ENCODE results near the gene LHX4. TPM values are rescaled to one million over a fixed set of nuclear protein-coding genes. Genes with fewer than 3 reads are reported as not detected.
"Not testable (repeated sequence)": the region's sequence is repeated elsewhere in the genome, so short reads cannot be mapped to it uniquely, and the experiment has no call there.

LHX4 gene
- total RNA-seq, 4 donors from 2014 or later = 0.48 to 1.2 TPM; not detected in 2

GRCh38 chr1:180201451-180202200, 28.4 kb upstream of the LHX4 start:
- no peak for TF ChIP-seq CTCF (IDR thresholded peaks at IDR 0.05)
- no peak for TF ChIP-seq POLR2AphosphoS5 (IDR thresholded peaks at IDR 0.05)
- TF ChIP-seq POLR2A (IDR thresholded peaks at IDR 0.05) = no peak
- no peak for TF ChIP-seq EP300 (IDR thresholded peaks at IDR 0.05; ENCODE audit: low read depth)
- intact Hi-C loops (cut with DNase I; ENCODE audit: low total_unique reads) = no loop called here
- H3K27ac ChIP-seq = no peak overlapping the region
- H3K4me1 ChIP-seq = no peaks in the 10 kb centered on the region
- in situ Hi-C loops (cut with MboI; ENCODE audit: low pct_ligation_motif_present in 1 of 4, low pct_unique_long_range_greater_than_20kb in 1 of 4, low sequenced_read_pairs in 3 of 4) = no loop called here
- no peak for DNase-seq
- H3K27me3 ChIP-seq = no peaks in the 10 kb centered on the region
- peaks cover 0 to under 1% (median 0%) of the 10 kb centered on the region in 4 donors for H3K36me3 ChIP-seq
- H3K9me3 ChIP-seq = no peaks in the 10 kb centered on the region
- 93% methylated on average over 7 of the region's 7 CpGs; no CpG with 5 or more reads in 1 of the 2 donors for WGBS, 2 donors (ENCODE audit: low coverage in 1 of 2)
- no peak overlapping the region for H3K4me3 ChIP-seq

DNA sequence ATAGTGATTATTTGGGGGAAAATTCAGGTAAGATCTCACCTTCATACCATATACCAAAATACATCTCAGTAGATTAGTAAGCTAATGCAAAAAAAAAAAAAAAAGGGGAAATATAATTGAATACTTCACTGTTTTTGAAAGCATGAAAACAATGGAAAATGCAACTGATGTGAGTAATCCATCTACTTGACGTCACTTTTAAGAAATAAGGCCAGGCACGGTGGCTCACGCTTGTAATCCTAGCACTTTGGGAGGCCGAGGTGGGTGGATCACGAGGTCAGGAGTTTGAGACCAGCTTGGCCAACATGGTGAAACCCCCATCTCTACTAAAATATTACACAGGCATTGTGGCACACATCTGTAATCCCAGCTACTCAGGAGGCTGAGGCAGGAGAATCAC, 27.5 kb upstream of the LHX4 start:
- DNase-seq; in situ Hi-C loops (cut with MboI; ENCODE audit: low pct_ligation_motif_present in 1 of 4, low pct_unique_long_range_greater_than_20kb in 1 of 4, low sequenced_read_pairs in 3 of 4); intact Hi-C loops (cut with DNase I; ENCODE audit: low total_unique reads); H3K27me3 ChIP-seq; H3K9me3 ChIP-seq; H3K4me1 ChIP-seq; H3K27ac ChIP-seq; H3K36me3 ChIP-seq; H3K4me3 ChIP-seq: not testable (repeated sequence)
- 81 to 89% methylated on average over 3 to 5 of the region's 5 CpGs for WGBS, 2 donors (ENCODE audit: low coverage in 1 of 2)

DNA sequence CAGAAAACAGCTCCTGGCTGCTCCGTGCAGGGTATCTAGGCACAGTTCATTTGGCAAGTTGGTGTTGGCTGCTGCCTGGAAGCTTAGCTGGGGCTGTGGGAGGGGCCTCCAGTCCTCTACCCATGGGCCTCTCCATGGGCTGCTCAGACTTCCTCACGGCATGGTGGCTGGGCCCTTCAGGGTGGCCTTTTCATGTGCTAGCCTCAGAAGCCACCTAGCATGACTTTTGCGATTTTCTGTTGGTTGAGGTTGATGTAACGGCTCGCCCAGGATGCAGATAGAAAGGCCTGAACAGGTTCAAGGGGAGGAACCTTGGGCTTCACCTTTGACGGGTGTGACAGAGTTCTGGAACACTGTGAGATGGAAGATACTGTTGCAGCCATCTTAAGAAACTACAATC, 25.8 kb upstream of the LHX4 start:
- no peak for TF ChIP-seq POLR2AphosphoS5 (IDR thresholded peaks at IDR 0.05)
- TF ChIP-seq CTCF (IDR thresholded peaks at IDR 0.05) = no peak
- TF ChIP-seq EP300 (IDR thresholded peaks at IDR 0.05; ENCODE audit: low read depth) = no peak
- TF ChIP-seq POLR2A (IDR thresholded peaks at IDR 0.05) = no peak
- in situ Hi-C loops (cut with MboI; ENCODE audit: low pct_ligation_motif_present in 1 of 4, low pct_unique_long_range_greater_than_20kb in 1 of 4, low sequenced_read_pairs in 3 of 4) (no loop called here), intact Hi-C loops (cut with DNase I; ENCODE audit: low total_unique reads) (no loop called here)
- Histone ChIP-seq H3K27me3 (no peaks in the 10 kb centered on the region), H3K36me3 (no peaks in the 10 kb centered on the region), H3K4me3 (no peak overlapping the region), H3K9me3 (no peaks in the 10 kb centered on the region), H3K27ac (no peak overlapping the region), H3K4me1 (no peaks in the 10 kb centered on the region)
- DNase-seq = no peak
- WGBS, 2 donors (ENCODE audit: low coverage in 1 of 2) = 85 to 96% methylated on average over 4 to 6 of the region's 6 CpGs

DNA sequence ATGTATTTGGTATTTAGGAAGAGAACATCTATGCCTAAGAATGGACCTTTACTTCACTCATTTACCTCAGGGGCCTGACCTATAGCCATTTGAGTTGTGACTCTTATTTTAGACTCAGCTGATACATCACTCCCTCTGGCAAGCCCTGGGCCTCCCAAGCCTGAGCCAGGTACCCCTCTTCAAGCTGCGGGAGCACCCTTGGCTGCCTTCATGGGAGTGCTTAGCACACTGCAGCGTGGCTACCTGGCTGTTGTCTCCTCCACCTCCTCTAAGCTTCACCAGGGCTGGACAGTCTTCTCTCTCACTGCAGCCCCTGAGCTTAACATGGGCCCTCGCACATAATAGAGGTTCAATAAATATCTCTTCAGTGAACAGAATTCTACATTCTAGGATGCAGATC, 23.5 kb upstream of the LHX4 start:
- H3K36me3 ChIP-seq = no peaks in the 10 kb centered on the region
- WGBS, 2 donors (ENCODE audit: low coverage in 1 of 2) = 60 to 87% methylated on average over 1 to 3 of the region's 3 CpGs
- H3K27ac ChIP-seq = no peak overlapping the region
- no peaks in the 10 kb centered on the region for H3K9me3 ChIP-seq
- H3K27me3 ChIP-seq = no peaks in the 10 kb centered on the region
- H3K4me3 ChIP-seq = no peak overlapping the region
- DNase-seq = no peak
- intact Hi-C loops (cut with DNase I; ENCODE audit: low total_unique reads) = no loop called here
- no peaks in the 10 kb centered on the region for H3K4me1 ChIP-seq
- TF ChIP-seq POLR2AphosphoS5 (IDR thresholded peaks at IDR 0.05) = no peak
- no peak for TF ChIP-seq CTCF (IDR thresholded peaks at IDR 0.05)
- TF ChIP-seq EP300 (IDR thresholded peaks at IDR 0.05; ENCODE audit: low read depth) = no peak
- TF ChIP-seq POLR2A (IDR thresholded peaks at IDR 0.05) = no peak
- in situ Hi-C loops (cut with MboI; ENCODE audit: low pct_ligation_motif_present in 1 of 4, low pct_unique_long_range_greater_than_20kb in 1 of 4, low sequenced_read_pairs in 3 of 4) = no loop called here

GRCh38 chr1:180208264-180208663, 21.8 kb upstream of the LHX4 start:
- intact Hi-C loops (cut with DNase I; ENCODE audit: low total_unique reads) (no loop called here), in situ Hi-C loops (cut with MboI; ENCODE audit: low pct_ligation_motif_present in 1 of 4, low pct_unique_long_range_greater_than_20kb in 1 of 4, low sequenced_read_pairs in 3 of 4) (no loop called here)
- no peak for DNase-seq
- Histone ChIP-seq H3K27me3 (no peaks in the 10 kb centered on the region), H3K36me3 (no peaks in the 10 kb centered on the region), H3K4me3 (no peak overlapping the region), H3K27ac (no peak overlapping the region), H3K4me1 (no peaks in the 10 kb centered on the region), H3K9me3 (no peaks in the 10 kb centered on the region)
- WGBS, 2 donors (ENCODE audit: low coverage in 1 of 2) = 69 to 85% methylated on average over 3 to 4 of the region's 4 CpGs
- TF ChIP-seq EP300 (IDR thresholded peaks at IDR 0.05; ENCODE audit: low read depth) = no peak
- TF ChIP-seq POLR2A (IDR thresholded peaks at IDR 0.05) = no peak
- no peak for TF ChIP-seq POLR2AphosphoS5 (IDR thresholded peaks at IDR 0.05)
- TF ChIP-seq CTCF (IDR thresholded peaks at IDR 0.05) = no peak

Data from transverse colon (tissue), 4 donors.